Stomach (tissue), 4 donors: Measurements from ENCODE around the gene ASIC2.

Experiments used
- EP300 ChIP-seq: sonication (generic); formaldehyde crosslinking; IDR thresholded peaks from one replicate; pipeline ENCODE4 v1.6.1; 2017; ENCODE audit warnings: antibody characterized with exemption
- POLR2AphosphoS5 ChIP-seq, 3 donors: sonication (generic); formaldehyde crosslinking; IDR thresholded peaks; one replicate each; pipeline ENCODE4 v1.6.1; 2016; ENCODE audit warnings: antibody characterized with exemption in 3 of 3
- TF ChIP-seq, protein P1 (sequence below), 7 experiments: fragments of 450-650 bp in 4 of 7; fragments of 200-600 bp in 3 of 7; sonication (generic) in 3 of 7; IDR thresholded peaks; one replicate each; pipeline ENCODE4 v1.5.1; 2016 to 2019; ENCODE audit warnings: antibody characterized with exemption in 7 of 7, control low read depth in 2 of 7, mild to moderate bottlenecking in 1 of 7

DNA sequence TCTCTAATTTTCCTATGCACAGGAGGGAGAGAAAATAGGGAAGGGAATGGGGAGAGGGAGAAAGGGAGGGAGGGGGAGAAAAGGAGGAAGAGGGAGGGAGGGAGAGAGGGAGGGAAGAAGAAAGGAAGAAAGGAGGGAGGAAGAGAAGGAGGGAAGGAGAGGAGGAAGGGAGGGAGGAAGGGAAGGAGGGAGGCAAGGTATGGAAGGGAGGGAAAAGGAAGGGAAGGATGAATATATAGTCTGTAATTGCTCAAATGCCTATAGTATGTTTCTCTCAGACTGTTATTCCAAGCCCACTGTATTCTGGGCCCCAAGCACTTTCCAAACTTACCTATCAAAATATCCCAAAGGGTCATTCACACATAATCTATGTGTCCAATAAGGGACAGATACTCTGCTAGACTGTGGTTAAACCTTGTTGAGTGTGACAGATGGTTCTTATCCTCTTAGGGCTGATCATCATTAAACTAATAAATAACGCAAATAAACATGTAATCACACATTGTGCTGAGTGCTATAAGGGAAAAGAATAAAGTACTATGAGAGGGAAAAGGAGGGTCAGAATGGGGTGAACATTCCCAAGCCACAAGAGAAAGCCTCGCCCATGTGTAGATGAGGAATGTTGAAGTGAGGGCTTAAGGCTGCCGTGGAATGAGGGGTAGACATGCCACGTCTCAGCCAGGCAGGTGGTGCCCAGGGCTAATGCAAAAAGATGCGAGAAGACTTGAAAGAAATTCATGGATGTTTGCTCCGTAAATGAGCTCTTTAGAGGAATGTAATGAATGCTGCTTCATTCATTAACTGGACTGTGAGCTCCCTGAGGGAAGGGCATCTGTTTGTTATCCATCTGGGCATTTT is 30.6 kb downstream of the ASIC2 start:
- TF ChIP-seq EP300 = no peak
- TF ChIP-seq, protein P1, sequence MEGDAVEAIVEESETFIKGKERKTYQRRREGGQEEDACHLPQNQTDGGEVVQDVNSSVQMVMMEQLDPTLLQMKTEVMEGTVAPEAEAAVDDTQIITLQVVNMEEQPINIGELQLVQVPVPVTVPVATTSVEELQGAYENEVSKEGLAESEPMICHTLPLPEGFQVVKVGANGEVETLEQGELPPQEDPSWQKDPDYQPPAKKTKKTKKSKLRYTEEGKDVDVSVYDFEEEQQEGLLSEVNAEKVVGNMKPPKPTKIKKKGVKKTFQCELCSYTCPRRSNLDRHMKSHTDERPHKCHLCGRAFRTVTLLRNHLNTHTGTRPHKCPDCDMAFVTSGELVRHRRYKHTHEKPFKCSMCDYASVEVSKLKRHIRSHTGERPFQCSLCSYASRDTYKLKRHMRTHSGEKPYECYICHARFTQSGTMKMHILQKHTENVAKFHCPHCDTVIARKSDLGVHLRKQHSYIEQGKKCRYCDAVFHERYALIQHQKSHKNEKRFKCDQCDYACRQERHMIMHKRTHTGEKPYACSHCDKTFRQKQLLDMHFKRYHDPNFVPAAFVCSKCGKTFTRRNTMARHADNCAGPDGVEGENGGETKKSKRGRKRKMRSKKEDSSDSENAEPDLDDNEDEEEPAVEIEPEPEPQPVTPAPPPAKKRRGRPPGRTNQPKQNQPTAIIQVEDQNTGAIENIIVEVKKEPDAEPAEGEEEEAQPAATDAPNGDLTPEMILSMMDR (IDR thresholded peaks at IDR 0.05) = no peak
- no peak for TF ChIP-seq POLR2AphosphoS5 (IDR thresholded peaks at IDR 0.05)
